HG02759 (cell line): ENCODE data around the gene UBE2U.

Experiments
- ATAC-seq: cut with Tn5 transposase; IDR thresholded peaks from one replicate; pipeline ENCODE4 v1.9.1; 2021; ENCODE audit warnings: mild to moderate bottlenecking, moderate library complexity; ENCODE audit not compliant: unreplicated experiment

Gene UBE2U

GRCh38 chr1:64290420-64290819 is 87.0 kb downstream of the UBE2U start:
- no peak for ATAC-seq

- no peak for ATAC-seq
Observed at GRCh38 chr1:64291931-64292330, 88.5 kb downstream of the UBE2U start.

- no peak for ATAC-seq
Observed at GRCh38 chr1:64292399-64292798, 89.0 kb downstream of the UBE2U start.

DNA sequence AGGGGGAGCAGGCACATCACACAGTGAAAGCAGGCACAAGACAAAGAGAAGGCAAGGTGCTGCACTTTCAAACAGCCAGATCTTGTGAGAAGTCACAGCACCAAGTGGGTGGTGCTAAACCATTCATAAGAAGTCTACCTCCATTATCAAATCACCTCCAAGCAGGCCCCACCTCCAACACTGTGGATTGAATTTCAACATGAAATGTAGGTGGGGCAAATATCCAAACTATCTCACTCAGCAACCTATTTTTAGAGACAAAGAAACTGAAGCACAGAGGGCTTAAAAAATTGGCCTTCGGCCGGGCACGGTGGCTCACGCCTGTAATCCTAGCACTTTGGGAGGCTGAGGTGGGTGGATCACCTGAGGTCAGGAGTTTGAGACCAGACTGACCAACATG is 90.4 kb downstream of the UBE2U start:
- ATAC-seq = no peak

DNA sequence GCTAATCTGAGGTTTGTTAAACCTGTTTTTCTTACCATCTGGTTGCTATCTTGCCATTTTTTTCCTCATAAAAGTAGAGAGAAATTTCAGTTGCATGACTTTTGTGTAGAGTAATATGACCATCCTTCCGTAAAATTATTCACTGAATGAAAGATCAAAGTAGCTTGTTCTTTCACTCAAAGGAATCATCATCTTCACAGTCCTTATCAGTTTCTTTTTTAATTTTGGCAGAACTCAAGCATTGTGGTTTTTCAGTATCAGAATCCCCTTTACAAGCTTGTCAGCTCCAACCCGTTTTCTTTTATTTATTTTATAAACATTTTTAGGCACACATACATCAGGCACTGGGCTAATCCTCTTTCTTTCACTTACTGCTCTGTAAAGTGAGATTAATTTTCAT is 91.7 kb downstream of the UBE2U start:
- ATAC-seq = no peak

DNA sequence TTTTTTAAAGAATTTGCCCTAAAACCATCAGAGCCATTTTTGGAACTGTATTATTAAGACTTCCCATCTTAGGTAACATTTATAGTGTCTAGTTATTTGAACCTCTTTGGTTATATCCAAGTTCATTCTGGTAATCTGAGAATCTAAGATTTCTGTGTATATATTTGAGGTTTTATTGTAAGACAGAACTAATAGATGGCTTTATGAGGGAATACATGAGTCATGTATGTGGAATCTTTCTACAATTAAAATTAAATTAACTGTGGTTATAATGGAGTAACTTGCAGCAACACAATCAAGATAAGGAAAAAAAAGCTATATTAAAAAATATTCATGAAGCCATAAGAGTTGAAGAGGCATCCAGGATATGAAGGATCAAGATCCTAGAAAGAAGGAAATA is 92.1 kb downstream of the UBE2U start:
- ATAC-seq = no peak

GRCh38 chr1:64296459-64296858 is 93.0 kb downstream of the UBE2U start:
- ATAC-seq = no peak

DNA sequence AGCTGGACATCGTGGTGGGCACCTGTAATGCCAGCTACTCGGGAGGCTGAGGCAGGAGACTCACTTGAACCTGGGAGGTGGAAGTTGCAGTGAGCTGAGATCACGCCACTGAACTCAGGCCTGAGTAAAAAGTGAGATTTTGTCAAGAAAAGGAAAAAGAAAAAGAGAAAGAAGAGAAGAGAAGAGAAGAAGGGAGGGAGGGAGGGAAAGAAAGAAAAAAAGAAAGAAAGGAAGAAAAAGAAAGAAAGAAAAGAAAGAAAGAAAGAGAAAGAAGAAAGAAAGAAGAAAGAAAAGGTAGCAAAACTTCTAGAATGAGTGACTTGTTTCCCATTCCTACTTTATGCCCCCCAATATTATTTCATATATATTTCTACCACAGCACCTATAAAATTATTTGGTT is 98.8 kb downstream of the UBE2U start:
- ATAC-seq = no peak

GRCh38 chr1:64302971-64303370 is 99.5 kb downstream of the UBE2U start:
- no peak for ATAC-seq

DNA sequence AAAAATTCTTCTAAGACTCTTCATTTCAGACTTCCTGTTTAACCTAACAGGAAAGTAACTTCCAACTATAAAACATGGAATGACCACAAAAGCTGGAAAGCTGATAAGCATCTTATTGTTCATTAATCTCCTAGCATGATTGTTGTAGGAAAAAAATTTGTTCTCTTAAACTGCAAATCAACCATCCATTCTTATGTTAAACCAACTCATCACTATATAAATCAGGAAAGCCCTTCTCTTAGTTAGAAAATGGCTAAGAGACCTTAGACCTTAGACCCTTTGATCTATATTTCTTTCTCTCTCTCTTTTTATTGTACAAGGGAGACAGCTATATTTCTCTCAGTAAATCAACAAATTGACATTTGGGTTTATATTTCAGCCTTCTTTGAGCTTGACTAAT is 101.4 kb downstream of the UBE2U start:
- ATAC-seq = no peak

- ATAC-seq = no peak
Observed at GRCh38 chr1:64308866-64309265, 105.4 kb downstream of the UBE2U start.

DNA sequence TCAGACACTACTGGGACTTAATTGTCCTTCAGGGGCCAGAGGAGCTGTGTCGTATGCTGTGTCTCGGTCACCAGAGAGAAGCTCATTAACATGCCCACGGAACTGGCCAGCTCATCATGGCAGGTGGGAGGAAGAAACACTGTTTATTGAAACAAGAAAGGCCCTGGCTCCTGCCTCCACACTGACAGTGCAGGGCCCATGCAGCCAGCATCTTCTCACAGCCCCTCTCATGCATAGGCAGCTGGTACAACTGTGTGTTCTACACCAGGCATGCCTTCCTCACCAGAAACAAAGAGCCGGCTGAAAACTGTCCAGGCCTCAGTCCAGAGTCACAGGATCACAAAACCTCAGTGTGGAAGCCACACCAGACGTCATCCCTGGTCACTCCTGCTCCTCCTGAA is 106.0 kb downstream of the UBE2U start:
- ATAC-seq = no peak

DNA sequence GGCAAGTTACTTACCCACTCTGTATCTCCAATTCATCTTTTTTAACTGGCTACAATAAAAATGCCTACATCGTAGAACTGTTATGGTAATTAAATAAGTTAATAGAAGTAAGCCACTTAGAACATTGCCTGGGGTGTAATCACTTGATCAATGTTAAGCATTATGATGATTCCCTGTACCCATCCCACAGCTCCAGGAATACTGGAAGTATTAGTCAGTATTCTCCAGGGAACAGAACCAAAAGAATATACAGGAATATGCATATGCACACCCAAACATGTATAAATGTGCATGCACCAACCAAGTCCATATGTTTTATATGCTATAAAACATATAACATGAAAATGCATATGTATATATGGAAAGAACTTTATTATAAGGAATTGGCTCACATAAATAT is 107.3 kb downstream of the UBE2U start:
- ATAC-seq = no peak

- ATAC-seq = no peak
Observed at GRCh38 chr1:64312431-64312830, 109.0 kb downstream of the UBE2U start.

DNA sequence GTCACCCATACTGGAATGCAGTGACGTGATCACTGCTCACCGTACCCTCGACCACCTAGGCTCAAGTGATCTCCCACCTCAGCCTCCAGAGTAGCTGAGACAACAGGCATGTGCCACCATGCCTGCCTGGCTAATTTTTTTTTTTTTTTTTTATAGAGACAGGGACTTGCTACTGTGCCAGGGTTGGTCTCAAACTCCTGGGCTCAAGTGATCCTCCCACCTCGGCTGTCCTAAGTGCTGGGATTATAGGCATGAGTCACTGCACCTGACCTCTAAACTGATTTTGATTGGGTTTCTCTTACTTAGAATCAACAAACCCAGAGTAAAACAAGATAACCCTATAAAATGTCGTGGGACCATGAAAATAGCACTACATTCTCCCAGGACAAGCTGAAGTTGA is 112.0 kb downstream of the UBE2U start:
- ATAC-seq = no peak
